Cardiac fibroblast (primary cell): Measurements from ENCODE around the gene ZDHHC19.
"Not testable (repeated sequence)": the region's sequence is repeated elsewhere in the genome, so short reads cannot be mapped to it uniquely, and the experiment has no call there.

Experiments
- DNase-seq, 2 donors: peaks; one replicate each; pipeline versions ENCODE4 v3.0.0 to v3.0.0-alpha.2; 2010; ENCODE audit warnings: low read depth in 2 of 2
- H3K4me3 ChIP-seq, 2 donors: replicated peaks in 1 of 2; 1 replicate in 1 of 2; 2 replicates in 1 of 2; pipeline ENCODE4 v1.5.1; 2011; ENCODE audit warnings: low read depth in 2 of 2, low read length in 2 of 2, mild to moderate bottlenecking in 2 of 2, moderate library complexity in 1 of 2
- CTCF ChIP-seq: IDR thresholded peaks from one replicate; pipeline ENCODE4 v1.5.1; 2011; ENCODE audit warnings: low read depth, mild to moderate bottlenecking, low read length, inconsistent platforms

The ZDHHC19 gene

DNA sequence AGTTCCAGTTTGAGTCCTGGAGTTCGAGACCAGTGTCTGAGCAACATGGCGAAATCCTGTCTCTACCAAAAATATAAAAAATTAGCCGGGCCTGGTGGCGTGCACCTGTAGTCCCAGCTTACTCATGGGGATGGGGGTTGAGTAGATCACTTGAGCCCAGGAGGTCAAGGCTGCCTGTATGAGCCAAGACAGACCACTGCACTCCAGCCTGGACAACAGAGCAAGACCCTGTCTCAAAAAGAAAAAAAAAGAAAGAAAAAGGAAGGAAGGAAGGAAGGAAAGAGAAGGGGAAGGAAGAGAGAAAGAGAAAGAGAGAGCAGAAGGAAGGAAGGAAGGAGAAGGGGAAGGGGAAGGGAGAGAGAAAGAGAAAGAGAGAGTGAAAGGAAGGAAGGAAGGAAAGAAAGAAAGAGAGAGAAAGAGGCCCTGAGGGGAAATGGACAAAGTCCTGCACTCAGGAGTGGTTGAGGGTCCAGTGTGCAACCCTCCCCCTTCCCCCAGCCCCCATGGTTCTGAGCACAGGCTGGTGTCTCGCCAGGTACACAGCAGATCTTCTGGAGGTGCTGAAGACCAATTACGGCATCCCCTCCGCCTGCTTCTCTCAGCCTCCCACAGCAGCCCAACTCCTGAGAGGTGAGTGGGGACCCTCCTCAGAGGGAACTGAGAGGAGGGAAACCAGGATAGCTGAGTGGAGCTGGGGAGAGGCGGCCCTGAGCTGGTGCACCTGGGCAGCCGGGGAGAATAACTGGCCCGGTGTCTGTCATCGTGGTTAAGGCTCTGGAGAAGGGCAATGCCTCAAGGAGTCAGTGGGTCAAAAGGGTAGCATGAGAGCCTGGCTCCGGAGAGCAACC lies 6.3 kb upstream of the ZDHHC19 start:
- DNase-seq = no peak
- no peak for TF ChIP-seq CTCF
- no peak overlapping the region for H3K4me3 ChIP-seq

DNA sequence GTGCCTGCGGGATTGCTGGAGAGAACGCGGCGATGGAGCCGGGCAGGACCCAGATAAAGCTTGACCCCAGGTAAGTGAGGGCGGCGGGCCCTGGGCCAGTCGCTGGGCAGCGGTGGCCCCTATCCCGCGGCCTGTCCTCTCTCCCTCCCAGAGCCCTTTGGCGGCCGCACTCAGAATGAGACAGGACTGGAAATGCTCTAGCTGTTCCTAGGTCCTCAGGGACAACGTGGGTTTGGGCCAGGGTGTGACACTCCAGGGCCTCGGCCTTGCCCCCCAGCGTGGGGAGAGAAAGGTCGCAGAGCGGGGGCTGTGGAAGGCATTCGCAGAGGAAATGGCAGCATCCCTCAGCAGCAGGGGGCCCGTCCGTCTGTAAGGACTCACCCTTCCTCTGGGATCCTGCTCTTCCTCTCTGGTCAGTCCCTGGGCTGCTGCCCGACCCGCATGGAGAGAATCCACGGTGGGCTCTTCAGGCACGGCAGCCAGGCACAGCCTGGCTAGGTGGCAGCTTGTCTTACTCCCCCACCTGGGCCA lies 5.5 kb upstream of the ZDHHC19 start:
- TF ChIP-seq CTCF = no peak
- DNase-seq = no peak
- no peak overlapping the region for H3K4me3 ChIP-seq

- TF ChIP-seq CTCF = no peak
- DNase-seq = no peak
- no peak within 1 kb of the TSS for H3K4me3 ChIP-seq
Measured at GRCh38 chr3:196216089-196216564, 4.9 kb upstream of the ZDHHC19 start, which contains the start of gene SLC51A. Gene SLC51A (plus strand): TSS chr3:196216534. CDS start chr3:196216713, 179 bp downstream.

DNA sequence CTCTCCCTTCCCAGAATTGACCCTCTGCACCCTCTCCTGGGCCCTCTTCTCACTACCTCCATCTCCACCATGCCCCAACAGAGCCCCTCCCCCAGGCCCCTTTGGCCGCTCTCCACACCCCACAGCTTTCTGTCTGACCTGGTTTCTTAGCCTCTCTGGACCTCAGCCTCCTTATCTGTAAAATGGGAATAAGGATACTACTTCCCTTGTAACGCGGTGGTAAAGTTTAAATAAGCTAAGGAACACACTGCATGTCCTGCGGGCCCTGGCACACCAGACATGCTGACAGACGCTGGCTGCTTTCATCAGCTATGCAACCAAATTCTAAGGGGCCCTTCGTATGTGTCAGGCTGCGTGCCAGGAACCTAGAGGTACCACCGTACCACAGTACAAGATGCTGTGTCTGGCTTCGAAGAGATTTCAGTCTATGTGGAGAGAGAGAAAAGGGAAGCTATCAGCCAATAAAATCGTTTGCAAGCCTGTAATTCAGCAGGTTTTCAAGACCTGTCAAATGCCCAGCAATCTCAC lies 4.4 kb upstream of the ZDHHC19 start:
- no peak overlapping the region for H3K4me3 ChIP-seq
- DNase-seq = no peak
- TF ChIP-seq CTCF = no peak

GRCh38 chr3:196214783-196215441 lies 3.7 kb upstream of the ZDHHC19 start:
- no peak for DNase-seq
- no peak overlapping the region for H3K4me3 ChIP-seq
- TF ChIP-seq CTCF = no peak

GRCh38 chr3:196209944-196210672 lies 1.1 kb downstream of the ZDHHC19 start:
- DNase-seq = not testable (repeated sequence)

More at GRCh38 chr3:196209944-196210672, 1.1 kb downstream of the ZDHHC19 start:
- H3K4me3 ChIP-seq = not testable (repeated sequence)
